Nephron (organoid): ENCODE data around the gene GADD45G.
A peak's percentile ranks its signal among the peaks of the same experiment; 100 is the strongest.

ENCODE experiments used
- H3K27ac Mint-ChIP-seq, 3 experiments: 2 replicates each; pipeline ENCODE4 v1.8.0; 2020; ENCODE audit warnings: mixed read lengths in 3 of 3, mild to moderate bottlenecking in 2 of 3, moderate library complexity in 1 of 3
- H3K27me3 Mint-ChIP-seq: 2 replicates; pipeline ENCODE4 v1.8.0; 2021; ENCODE audit warnings: low read depth, mild to moderate bottlenecking, moderate library complexity, mixed read lengths
- H3K36me3 Mint-ChIP-seq: 2 replicates; pipeline ENCODE4 v1.8.0; 2020; ENCODE audit warnings: low read depth, mixed read lengths
- H3K4me1 Mint-ChIP-seq: 2 replicates; pipeline ENCODE4 v1.8.0; 2020; ENCODE audit warnings: mixed read lengths
- H3K4me3 Mint-ChIP-seq, 3 experiments: 2 replicates each; pipeline ENCODE4 v1.8.0; 2020; ENCODE audit warnings: mild to moderate bottlenecking in 3 of 3, mixed read lengths in 3 of 3, moderate library complexity in 2 of 3
- H3K9me3 Mint-ChIP-seq: 2 replicates; pipeline ENCODE4 v1.8.0; 2020; ENCODE audit warnings: mixed read lengths
- TF ChIP-seq, protein P1 (sequence below), 3 experiments: fragments of 200-600 bp; sonication (generic); IDR thresholded peaks; one replicate each; pipeline ENCODE4 v1.5.0; 2021; ENCODE audit warnings: antibody characterized with exemption in 3 of 3; ENCODE audit not compliant: unreplicated experiment in 3 of 3

GADD45G gene

DNA sequence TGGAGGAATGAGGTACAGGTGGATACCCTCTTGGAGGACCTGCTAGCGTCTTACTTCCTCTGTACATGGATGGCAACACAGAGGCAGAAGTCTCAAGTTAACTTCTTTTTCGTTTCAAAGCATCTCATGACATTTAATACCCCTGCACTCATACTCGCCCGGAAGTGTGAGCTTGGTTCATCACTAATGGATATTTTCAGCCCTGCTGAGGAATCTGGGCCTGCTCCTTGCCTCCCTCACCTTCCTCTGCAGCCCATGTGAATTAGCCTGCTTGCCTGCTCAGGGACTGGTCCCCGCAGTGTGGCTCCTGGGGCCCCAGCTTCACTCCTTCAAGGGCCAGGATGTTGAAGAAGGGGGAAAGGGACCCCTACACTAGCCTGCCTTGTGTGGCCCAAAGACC is 34.1 kb downstream of the GADD45G start:
- Mint-ChIP-seq H3K27ac (no peak overlapping the region), H3K9me3 (no peaks in the 10 kb centered on the region), H3K27me3 (peaks cover 15% of the 10 kb centered on the region), H3K4me1 (peaks cover 50% of the 10 kb centered on the region), H3K4me3 (peak overlapping the region in 1 of 3 experiments; percentile 43), H3K36me3 (no peaks in the 10 kb centered on the region)
- TF ChIP-seq, protein P1, sequence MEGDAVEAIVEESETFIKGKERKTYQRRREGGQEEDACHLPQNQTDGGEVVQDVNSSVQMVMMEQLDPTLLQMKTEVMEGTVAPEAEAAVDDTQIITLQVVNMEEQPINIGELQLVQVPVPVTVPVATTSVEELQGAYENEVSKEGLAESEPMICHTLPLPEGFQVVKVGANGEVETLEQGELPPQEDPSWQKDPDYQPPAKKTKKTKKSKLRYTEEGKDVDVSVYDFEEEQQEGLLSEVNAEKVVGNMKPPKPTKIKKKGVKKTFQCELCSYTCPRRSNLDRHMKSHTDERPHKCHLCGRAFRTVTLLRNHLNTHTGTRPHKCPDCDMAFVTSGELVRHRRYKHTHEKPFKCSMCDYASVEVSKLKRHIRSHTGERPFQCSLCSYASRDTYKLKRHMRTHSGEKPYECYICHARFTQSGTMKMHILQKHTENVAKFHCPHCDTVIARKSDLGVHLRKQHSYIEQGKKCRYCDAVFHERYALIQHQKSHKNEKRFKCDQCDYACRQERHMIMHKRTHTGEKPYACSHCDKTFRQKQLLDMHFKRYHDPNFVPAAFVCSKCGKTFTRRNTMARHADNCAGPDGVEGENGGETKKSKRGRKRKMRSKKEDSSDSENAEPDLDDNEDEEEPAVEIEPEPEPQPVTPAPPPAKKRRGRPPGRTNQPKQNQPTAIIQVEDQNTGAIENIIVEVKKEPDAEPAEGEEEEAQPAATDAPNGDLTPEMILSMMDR (IDR thresholded peaks at IDR 0.05; ENCODE audit: unreplicated experiment in 3 of 3) = no peak

DNA sequence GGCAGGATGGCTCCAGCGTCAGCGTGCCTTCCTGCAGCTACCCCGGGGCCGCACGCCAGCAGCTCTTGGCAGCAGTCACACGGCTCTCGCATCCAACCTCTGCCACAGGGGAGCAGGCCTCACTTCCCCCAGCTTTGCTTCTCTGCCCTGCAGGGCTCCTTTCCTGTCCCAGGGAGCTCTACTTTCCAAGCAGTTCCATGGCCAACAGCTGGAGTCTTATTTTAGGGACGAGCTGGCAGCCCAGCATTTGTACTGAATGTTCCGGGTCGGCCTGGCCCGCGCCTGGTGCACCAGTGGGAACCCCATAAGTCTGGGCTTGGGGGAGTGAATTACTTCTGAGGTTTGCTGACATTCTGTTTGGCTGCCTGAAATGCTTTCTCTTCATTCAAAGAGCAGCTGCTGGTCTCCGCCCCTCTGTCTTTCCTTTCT is 34.6 kb downstream of the GADD45G start:
- peaks cover 50% of the 10 kb centered on the region for H3K4me1 Mint-ChIP-seq
- TF ChIP-seq, protein P1 (IDR thresholded peaks at IDR 0.05; ENCODE audit: unreplicated experiment in 3 of 3) = no peak
- H3K27ac Mint-ChIP-seq = peak overlapping the region; percentile 50 to 78 (median 74)
- H3K4me3 Mint-ChIP-seq = peak overlapping the region in 1 of 3 experiments; percentile 53
- no peaks in the 10 kb centered on the region for H3K9me3 Mint-ChIP-seq
- no peaks in the 10 kb centered on the region for H3K36me3 Mint-ChIP-seq
- H3K27me3 Mint-ChIP-seq = peaks cover 16% of the 10 kb centered on the region

DNA sequence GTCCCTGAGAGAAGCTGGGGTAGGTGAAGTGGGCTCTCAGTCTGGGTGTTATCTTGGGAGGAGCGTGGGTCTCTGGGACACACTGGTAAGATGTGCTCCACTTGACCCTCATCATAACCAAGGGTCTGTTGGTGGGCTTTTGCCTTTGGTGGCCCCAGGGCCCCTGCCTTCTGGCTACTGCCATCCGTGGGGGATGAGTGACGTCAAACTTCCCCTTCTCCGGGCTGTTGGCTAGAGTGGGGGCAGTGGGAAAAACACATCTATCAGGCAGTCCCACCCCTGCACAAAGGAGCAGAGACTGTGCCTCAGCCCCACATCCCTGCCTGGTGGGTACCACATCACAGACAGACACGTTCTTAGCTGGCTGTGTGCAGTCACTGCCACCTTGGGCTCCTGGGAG is 35.1 kb downstream of the GADD45G start:
- Mint-ChIP-seq H3K4me3 (peak overlapping the region in 1 of 3 experiments; percentile 53), H3K36me3 (no peaks in the 10 kb centered on the region), H3K4me1 (peaks cover 44% of the 10 kb centered on the region), H3K27ac (peak overlapping the region; percentile 50 to 78 (median 74)), H3K9me3 (no peaks in the 10 kb centered on the region), H3K27me3 (peaks cover 20% of the 10 kb centered on the region)
- TF ChIP-seq, protein P1 (IDR thresholded peaks at IDR 0.05; ENCODE audit: unreplicated experiment in 3 of 3) = no peak

DNA sequence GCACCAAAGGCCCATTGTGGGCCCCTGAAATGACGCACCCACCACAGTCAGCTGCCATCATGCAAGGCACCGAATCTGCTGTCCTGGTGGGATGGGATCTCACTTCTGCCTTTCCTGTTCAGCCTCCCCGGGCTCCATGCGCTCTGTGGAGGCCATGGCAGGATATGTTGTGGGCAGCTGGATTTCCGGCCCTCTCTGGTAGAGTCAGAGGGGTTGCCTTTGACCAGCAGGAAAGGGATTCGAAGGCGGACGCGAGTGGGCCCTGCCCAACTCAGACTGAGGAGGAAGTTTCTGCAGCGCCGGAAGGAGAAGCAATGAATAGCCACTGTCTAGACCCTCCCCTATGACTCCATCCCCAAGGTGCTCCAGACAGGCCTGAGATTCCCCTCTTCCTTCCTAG is 35.5 kb downstream of the GADD45G start:
- Mint-ChIP-seq H3K9me3 (no peaks in the 10 kb centered on the region), H3K27ac (no peak overlapping the region), H3K4me1 (peaks cover 42% of the 10 kb centered on the region), H3K36me3 (no peaks in the 10 kb centered on the region), H3K27me3 (peaks cover 21% of the 10 kb centered on the region), H3K4me3 (no peak overlapping the region)
- TF ChIP-seq, protein P1 (IDR thresholded peaks at IDR 0.05; ENCODE audit: unreplicated experiment in 3 of 3) = no peak

DNA sequence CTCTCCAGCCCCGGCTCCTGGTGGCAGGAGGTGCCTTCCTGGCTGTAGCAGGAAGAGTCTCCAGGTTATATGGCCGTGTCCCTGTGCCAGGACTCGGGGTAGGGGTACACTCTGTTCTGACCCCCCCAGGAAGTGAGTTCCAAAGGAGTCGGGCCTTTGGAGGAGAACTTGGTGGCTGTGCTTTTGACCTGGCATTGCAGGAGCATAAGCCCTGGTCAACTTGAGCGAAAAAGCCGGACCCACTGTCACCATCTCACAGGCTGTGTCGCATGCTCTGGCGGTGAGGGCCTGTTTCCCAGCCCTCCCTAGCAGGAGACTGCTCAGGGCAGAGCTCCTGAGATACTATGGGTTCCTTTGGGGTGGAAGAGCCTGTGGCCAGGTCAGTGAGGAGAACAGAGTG is 36.0 kb downstream of the GADD45G start:
- Mint-ChIP-seq H3K4me3 (no peak overlapping the region), H3K4me1 (peaks cover 41% of the 10 kb centered on the region), H3K27me3 (peaks cover 21% of the 10 kb centered on the region), H3K36me3 (no peaks in the 10 kb centered on the region), H3K27ac (no peak overlapping the region), H3K9me3 (no peaks in the 10 kb centered on the region)
- TF ChIP-seq, protein P1 (IDR thresholded peaks at IDR 0.05; ENCODE audit: unreplicated experiment in 3 of 3) = no peak

DNA sequence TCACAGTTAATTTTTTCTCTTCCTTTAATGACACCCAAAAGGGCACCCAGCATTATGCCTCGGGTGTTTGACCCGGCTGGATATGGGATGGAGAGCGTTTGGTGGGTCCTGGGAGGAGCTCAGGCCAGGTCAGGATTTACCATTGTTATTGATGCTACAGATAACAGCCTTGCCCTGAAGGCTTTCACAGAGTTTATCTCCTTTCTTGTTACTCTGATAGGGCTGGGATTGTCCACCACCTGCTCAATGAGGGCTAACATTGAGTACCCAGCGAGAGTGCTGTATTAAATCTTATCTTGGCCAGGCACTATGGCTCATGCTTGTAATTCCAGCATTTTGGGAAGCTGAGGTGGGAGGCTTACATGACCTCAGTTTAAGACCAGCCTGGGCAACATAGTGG is 37.2 kb downstream of the GADD45G start:
- Mint-ChIP-seq H3K4me3 (no peak overlapping the region), H3K27ac (no peak overlapping the region), H3K27me3 (peaks cover 15% of the 10 kb centered on the region), H3K36me3 (no peaks in the 10 kb centered on the region), H3K4me1 (peaks cover 44% of the 10 kb centered on the region), H3K9me3 (no peaks in the 10 kb centered on the region)
- TF ChIP-seq, protein P1 (IDR thresholded peaks at IDR 0.05; ENCODE audit: unreplicated experiment in 3 of 3) = no peak
